Fibroblast of skin of left biceps (primary cell): ENCODE results near the gene IL17RA.
A peak's percentile ranks its signal among the peaks of the same experiment; 100 is the strongest.

Source experiments
- DNase-seq, 2 experiments: peaks; one replicate each; pipeline ENCODE4 v3.0.0-alpha.2; 2013; ENCODE audit warnings: low read depth in 2 of 2

Gene IL17RA

DNA sequence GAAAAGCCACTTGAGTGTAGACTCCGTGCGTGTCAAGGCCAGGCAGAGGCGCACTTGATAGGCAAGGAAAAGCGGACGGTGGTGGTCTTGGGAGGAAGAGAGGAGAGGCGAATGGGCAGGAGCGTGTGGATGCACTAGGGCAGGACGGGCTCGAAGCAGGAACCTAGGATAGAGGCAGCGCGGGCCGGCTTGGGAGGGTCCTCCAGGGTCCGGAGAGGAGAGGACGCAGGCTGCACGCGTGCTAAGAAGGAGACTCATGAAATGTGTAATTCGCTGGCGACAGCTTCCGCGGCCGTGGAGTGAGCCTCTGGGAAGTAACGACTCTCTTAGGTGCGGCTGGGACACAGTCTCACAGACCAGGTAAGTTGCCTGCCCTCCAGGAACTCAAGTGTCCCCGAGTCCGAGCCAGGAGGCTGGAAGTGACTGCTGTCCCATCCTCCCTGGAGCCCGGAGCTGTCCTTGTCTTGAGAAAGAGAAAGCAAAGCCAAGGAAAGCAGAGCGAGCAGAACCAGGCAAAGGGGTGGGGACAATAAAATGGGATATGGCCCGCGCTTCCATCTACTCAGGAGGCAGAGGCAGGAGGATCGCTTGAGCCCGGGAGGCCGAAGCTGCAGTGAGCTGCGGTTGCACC is 874 bp upstream of the IL17RA start:
- DNase-seq: no peak

DNA sequence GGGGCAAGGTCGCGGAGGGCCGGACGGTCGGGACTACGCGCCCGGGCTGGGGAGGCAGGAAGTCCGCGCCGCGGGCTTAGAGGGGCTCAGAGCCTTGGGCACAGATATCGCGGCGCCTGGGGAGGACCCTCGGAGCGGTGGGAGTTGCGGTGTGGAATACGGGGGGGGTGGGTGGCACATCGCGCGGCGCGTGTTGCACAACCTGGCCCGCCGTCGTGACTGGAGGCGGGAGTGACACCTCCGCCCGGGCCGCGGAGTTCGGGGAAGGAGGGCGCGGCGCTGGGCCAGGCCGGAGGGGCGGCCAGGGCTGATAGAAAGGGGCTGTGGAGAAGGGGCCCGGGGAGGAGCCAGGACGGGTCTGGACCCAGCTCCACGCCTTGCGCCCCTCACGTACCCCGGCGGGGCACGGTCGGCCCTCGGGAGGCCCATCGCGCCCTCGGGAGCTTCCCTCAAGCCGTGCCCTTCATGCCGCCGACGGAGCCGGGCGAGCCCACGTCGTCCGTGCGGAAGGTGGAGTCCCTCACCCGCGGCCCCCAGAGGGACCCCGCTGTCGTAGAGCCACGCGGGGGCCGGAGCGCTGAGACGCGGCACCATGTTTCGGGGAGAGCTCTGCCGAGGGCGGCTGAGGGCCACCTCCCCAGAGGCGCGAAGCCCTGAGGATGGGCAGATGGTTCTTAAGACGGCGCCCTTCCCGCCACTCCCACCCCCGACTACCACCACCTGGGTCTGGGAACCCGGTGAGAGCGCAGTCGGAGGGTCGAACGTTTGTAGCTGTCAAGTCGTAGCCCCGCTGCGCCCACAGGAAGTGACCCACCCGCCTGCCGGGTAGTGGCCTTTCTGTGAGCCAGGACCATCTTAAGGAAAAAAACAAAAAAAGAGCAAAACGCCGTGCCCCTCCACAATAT is 729 bp downstream of the IL17RA start:
- DNase-seq: no peak

DNA sequence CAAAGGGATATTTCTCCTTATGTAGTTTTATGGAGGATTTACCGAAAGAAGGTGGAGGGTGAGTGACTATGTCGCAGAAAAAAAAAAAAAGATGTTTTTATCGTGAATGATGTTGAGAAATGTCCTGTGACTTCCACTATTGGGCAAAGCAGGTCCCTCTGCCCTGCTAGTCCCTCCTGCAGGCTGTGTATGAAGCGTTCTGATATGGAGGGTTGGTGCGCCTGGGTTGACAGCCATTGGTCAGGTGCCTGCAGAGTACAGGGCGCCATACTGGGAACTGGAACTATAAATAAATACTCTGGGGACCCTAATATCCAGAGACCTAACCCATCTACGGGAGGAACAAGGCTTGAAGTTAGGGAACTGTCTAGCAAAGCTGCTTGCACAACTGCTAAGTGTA is 1.5 kb downstream of the IL17RA start:
- no peak for DNase-seq

DNA sequence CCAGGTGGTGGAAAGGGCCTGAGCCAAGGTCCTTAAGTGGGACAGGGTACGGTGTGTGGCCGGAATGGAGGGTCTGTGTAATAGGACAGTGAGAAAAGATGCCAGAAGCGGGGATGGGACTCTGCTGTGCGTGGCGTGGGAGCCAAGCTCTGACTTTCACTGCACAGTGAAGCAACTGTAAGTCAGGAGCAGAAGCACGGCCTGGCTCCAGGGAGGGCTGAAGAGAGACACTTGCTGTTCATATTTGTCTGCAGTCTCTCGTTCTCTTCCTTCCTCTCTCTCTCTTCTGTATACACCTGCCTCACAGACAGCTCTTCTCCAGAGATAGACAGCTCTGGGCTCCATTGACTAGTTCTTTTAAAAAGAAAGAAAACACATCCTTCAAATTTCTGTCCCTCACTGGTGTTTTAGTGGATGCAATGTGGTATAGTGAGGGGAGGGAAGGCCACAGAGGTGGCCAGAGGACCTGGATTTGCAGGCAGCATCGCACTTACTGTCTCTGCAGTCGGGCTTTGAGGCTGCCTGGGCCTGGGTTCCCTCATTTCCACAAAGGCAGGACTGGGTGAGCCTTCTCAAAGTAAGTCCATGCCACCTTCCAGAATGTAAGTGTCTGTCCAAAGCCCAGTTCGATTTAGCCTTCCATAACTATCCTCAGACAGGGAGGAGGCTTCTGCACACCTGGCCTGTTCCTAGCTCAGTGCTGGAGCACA is 2.1 kb downstream of the IL17RA start:
- DNase-seq: no peak

DNA sequence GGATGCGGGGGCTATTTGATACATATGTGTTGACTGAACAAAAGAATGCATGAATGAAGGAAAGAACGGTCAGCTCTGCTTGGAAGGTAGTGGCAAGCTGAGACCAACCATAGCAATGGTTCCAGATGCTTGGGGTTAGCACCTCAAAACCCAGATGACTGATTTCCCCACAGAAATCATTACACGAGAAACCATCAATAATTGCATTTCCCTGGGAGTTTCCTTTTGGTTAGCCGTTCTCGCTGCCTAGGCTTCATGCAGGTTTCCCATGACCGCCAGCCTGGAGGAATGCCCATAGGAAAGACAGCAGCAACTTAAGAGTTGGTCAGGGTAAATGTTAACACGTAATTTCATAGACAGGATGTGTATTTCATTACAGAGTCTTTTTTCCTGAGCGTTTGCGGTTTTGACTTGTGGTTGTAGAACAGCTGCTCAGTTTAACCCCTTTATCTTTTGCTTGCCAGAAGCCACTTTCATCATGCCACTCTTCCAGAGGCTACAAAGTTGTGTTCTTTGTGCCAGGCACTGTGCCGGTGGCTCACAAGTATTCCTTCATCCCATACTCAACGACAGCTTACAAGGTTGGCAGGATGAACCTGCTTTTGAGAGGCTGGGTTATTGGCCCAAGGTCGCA is 2.8 kb downstream of the IL17RA start:
- DNase-seq: peak; percentile 68 to 69

- DNase-seq: no peak
Measured at GRCh38 chr22:17090550-17090949, 5.8 kb downstream of the IL17RA start.

DNA sequence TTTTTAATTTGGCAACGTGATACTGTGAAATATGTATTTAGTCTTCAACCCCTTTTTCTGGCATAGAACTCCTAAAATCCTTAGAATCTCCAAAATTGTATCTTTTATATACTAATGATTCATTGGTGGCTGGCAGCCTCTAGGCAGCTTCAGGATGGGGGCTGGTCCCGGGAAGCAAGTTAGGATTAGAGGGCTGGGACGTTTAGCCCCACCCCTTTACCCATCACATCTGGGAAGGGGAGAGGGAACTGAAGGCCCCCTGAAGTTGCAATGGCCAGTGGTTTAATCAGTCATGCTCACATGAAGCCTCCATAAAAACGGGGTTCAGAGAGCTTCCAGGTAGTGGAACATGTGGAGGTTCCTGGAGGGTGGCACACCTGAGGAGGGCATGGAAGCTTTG is 7.1 kb downstream of the IL17RA start:
- DNase-seq: no peak

- DNase-seq: no peak
Measured at GRCh38 chr22:17093081-17093480, 8.3 kb downstream of the IL17RA start.

- DNase-seq: no peak
Measured at GRCh38 chr22:17095538-17095937, 10.7 kb downstream of the IL17RA start.

- DNase-seq: no peak
Measured at GRCh38 chr22:17096071-17096470, 11.3 kb downstream of the IL17RA start.

- DNase-seq: no peak
Measured at GRCh38 chr22:17097062-17097461, 12.3 kb downstream of the IL17RA start.

DNA sequence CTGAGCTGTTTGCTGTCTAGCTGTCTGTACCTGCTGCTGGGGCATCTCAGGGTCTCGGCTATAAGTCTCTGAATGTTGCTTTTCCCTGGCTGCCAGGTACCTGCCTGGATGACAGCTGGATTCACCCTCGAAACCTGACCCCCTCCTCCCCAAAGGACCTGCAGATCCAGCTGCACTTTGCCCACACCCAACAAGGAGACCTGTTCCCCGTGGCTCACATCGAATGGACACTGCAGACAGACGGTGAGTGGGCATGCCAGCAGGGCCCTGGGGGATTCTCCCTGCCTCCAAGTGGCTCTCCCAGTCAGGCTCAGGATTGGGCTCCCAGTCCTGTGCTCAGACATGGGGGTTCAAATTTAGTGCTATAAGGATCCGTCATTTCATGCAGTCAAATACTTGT is 12.9 kb downstream of the IL17RA start:
- DNase-seq: no peak

DNA sequence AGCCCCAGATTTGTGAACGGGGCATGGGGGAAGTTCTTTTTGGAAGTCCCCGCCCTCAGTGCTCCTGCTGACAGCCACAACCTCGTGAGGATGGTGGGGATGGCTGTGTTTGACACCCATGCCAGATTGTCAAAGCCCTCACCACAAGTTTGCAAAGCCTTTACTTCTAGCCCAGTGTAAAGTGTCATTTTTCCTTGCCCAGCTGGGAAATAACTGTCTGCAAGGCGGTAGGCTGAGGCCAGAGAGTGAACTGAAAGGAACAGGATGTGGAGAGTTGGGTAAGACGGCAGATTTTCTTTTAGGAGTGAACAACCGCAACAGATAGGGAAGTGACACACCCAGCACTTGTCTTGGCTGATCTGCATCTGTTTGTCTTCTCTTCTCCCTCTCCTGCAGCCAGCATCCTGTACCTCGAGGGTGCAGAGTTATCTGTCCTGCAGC is 13.6 kb downstream of the IL17RA start:
- no peak for DNase-seq

- DNase-seq: no peak
Measured at GRCh38 chr22:17100621-17101020, 15.8 kb downstream of the IL17RA start.

DNA sequence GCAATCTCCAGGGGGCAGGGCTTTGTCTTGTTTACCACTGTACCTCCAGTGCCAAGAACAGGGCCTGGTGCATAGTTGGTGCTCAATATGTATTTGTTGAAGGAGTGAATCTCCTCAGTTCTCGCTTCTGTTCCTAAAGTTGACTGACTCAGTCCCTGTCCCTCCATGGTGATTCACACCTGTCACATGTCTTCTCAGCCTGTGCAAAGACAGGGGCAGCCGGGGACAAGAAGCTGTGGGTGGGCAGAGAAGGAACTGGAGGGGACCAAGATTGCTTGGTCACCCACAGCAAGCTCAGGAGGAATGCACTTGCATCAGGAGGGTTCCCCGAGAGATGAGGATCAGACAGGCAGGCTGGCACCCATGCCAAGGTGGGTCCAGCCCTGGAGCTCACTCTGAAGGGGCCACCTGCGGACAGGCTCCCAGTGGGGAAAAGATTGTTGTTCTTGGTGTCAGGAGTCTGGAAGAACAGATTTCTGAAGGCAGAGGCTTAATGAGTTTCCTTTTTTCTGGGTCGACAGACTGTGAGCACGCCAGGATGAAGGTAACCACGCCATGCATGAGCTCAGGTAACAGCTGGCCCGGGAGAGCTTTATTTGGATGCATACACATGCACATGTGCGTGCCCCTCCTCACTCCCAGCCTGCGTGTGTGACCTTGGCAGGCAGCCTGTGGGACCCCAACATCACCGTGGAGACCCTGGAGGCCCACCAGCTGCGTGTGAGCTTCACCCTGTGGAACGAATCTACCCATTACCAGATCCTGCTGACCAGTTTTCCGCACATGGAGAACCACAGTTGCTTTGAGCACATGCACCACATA is 16.9 kb downstream of the IL17RA start:
- no peak for DNase-seq

DNA sequence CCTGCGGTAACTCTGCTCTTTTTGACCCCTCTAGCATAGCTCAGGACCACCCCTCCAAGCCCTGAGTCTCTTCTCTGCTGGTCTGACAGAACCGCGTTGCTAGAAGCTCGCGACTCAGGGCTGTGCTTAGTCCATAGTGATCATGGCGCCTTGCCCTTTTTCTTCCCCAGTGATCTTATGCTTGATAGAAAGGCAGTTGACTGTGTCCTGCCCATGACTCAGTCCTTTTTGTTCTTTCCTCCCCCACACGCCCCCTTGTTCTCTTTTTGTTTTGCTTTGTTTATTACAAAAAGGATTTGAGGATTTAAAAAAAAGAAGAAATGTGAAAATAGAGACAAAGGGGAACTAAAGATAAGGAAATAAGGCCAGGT is 17.5 kb downstream of the IL17RA start:
- no peak for DNase-seq

DNA sequence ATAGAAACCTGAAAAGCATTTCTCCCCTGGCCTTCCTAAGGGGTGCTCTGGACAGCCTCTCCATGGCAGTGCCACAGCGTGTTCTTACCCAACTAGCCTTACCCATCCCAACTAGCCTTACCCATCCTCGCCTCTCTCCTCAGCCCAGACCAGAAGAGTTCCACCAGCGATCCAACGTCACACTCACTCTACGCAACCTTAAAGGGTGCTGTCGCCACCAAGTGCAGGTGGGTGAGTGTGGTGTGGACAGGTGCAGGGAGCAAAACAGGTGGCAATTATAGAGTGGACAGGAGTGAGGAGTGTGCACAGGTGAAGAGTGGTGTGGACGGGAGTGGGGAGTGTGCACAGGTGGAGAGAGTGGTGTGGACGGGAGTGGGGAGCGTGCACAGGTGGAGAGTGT is 18.6 kb downstream of the IL17RA start:
- no peak for DNase-seq

DNA sequence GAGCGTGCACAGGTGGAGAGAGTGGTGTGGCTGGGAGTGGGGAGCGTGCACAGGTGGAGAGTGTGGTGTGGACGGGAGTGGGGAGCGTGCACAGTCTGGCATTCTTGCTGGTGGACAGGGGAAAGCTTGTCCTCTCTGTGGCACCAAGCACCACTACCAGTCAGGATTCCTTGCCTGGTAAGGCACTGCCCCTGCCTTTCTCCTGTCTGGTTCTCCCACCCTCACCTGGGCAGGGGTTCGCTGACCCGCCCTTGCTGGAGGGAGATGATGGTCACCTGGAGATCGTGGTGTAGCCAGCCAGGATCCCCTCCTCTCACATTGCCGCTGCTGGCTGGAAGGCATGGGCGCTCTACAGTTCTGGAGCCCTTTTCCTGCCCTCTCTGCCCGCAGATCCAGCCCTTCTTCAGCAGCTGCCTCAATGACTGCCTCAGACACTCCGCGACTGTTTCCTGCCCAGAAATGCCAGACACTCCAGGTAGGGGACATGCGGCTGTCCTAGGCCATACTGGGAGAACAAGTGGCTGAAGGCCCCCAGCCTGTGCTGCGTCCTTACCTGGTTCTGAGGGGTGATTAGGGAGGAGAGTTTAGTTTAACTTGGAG is 19.6 kb downstream of the IL17RA start:
- no peak for DNase-seq

DNA sequence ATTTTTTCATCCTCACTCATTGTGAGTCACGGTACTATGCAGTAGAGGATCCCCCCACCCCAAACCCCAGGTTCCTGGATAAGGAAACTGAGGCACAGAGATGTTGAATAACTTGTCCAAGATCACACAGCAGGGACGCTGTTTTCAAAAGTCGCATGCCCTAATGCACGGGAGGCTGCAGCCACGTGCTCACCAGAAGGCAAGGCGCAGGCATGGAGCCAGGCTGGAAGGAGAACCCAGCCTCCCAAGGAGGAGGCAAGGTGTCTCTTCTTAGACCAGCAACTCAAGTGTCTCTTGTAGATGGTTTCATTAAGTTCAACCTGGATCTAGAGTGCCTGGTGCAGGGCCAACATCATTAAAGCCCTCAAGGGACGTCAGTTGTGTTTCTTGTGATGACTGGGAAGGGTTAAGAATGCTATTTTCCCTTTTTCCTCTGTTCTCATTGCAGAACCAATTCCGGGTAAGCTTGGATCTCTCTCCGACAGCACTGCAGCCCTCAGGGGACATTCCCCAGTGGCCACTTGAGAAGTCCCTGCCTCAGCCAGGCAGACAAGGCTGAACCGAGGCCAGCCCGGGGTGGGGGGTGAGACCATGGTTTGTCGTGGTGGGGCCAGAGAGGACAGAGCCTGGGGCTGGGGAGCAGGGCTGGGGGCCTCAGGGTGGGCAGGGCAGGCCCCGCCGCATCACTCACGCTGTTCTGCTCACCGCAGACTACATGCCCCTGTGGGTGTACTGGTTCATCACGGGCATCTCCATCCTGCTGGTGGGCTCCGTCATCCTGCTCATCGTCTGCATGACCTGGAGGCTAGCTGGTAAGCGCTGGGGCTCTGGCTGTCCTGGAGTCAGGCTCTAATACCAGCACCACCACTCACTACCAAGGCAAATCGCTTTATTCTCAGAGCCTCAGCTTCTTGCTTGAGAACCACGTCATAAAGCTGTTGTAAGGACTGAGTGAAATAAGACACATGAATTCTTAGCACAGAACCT is 20.6 kb downstream of the IL17RA start:
- DNase-seq: no peak
